Progenitor cell of endocrine pancreas (in vitro differentiated cells): Measurements from ENCODE around the gene KLF12. TPM values are rescaled to one million over a fixed set of nuclear protein-coding genes. Genes with fewer than 3 reads are reported as not detected.

Source experiments
- DNase-seq: peaks from one replicate; pipeline ENCODE4 v3.0.0; 2021; ENCODE audit warnings: low spot score; ENCODE audit not compliant: unreplicated experiment
- H3K27ac Mint-ChIP-seq: 2 replicates; pipeline ENCODE4 v1.8.0; 2021; ENCODE audit warnings: mild to moderate bottlenecking, moderate library complexity, mixed read lengths
- H3K27me3 Mint-ChIP-seq: 2 replicates; pipeline ENCODE4 v1.8.0; 2021; ENCODE audit warnings: mixed read lengths
- H3K36me3 Mint-ChIP-seq: 2 replicates; pipeline ENCODE4 v1.8.0; 2022; ENCODE audit warnings: mixed read lengths; ENCODE audit not compliant: insufficient read depth
- H3K4me1 Mint-ChIP-seq: 2 replicates; pipeline ENCODE4 v1.8.0; 2021; ENCODE audit warnings: low read depth, mixed read lengths
- H3K4me3 Mint-ChIP-seq: 2 replicates; pipeline ENCODE4 v1.8.0; 2021; ENCODE audit warnings: low read depth, mild to moderate bottlenecking, moderate library complexity, mixed read lengths
- H3K9me3 Mint-ChIP-seq: 2 replicates; pipeline ENCODE4 v1.8.0; 2021; ENCODE audit warnings: low read depth, mixed read lengths
- CTCF ChIP-seq: fragments of 200-600 bp; sonication (generic); IDR thresholded peaks from one replicate; pipeline ENCODE4 v1.5.0; 2021; ENCODE audit warnings: antibody characterized with exemption, mild to moderate bottlenecking; ENCODE audit not compliant: unreplicated experiment
- total RNA-seq: library from RNA; stranded (reverse); gene quantifications from 2 replicates; pipeline ENCODE4 v1.2.1, GENCODE V29; 2021

KLF12 gene
- total RNA-seq, 1 donor from 2014 or later, result 25.4 TPM

GRCh38 chr13:74090397-74090796, 43.8 kb downstream of the KLF12 start:
- Mint-ChIP-seq H3K4me1 (no peaks in the 10 kb centered on the region), H3K9me3 (no peaks in the 10 kb centered on the region), H3K27ac (no peak overlapping the region), H3K4me3 (no peak overlapping the region), H3K27me3 (no peaks in the 10 kb centered on the region), H3K36me3 (no peaks in the 10 kb centered on the region)
- TF ChIP-seq CTCF, result no peak
- DNase-seq, result no peak

GRCh38 chr13:74087357-74087756, 46.8 kb downstream of the KLF12 start:
- no peak overlapping the region for H3K27ac Mint-ChIP-seq
- H3K4me1 Mint-ChIP-seq, result peaks cover 7% of the 10 kb centered on the region
- H3K27me3 Mint-ChIP-seq, result no peaks in the 10 kb centered on the region
- no peak for TF ChIP-seq CTCF
- H3K9me3 Mint-ChIP-seq, result no peaks in the 10 kb centered on the region
- H3K4me3 Mint-ChIP-seq, result no peak overlapping the region
- H3K36me3 Mint-ChIP-seq, result no peaks in the 10 kb centered on the region
- DNase-seq, result no peak
